ENCODE data around the gene OCLN. TPM values are rescaled to one million over a fixed set of nuclear protein-coding genes. Genes with fewer than 3 reads are reported as not detected.
"Not testable (repeated sequence)": the region's sequence is repeated elsewhere in the genome, so short reads cannot be mapped to it uniquely, and the experiment has no call there.

Gene OCLN
- 1 to 10 TPM in 1 of 2 experiments, under 1 TPM in 1; 0.56 to 1.0 TPM for total RNA-seq

GRCh38 chr5:69492391-69492922, at the start of gene OCLN:
Gene OCLN (plus strand): TSS chr5:69492790. CDS start chr5:69504245, 11,455 bp downstream.
- H3K27me3 Mint-ChIP-seq = peaks cover 51% of the 10 kb centered on the region
- peaks cover 2% of the 10 kb centered on the region for H3K4me1 Mint-ChIP-seq (ENCODE audit: low read depth)
- ATAC-seq = peak; percentile 56
- ChIA-PET CTCF (no interaction called here), POLR2A (no interaction called here)
- peak within 1 kb of the TSS; percentile 66 for H3K4me3 Mint-ChIP-seq
- no peak for TF ChIP-seq CTCF (IDR thresholded peaks at IDR 0.05)
- no peaks in the 10 kb centered on the region for H3K9me3 Mint-ChIP-seq
- intact Hi-C loops (cut with micrococcal nuclease) = no loop called here
- H3K36me3 Mint-ChIP-seq (ENCODE audit: low read depth) = no peaks in the 10 kb centered on the region
- no peak within 1 kb of the TSS for H3K27ac Mint-ChIP-seq
- peak; percentile 9 for DNase-seq

GRCh38 chr5:69444127-69444754, 48.3 kb upstream of the OCLN start:
- Mint-ChIP-seq H3K27ac (no peak overlapping the region), H3K9me3 (no peaks in the 10 kb centered on the region), H3K27me3 (no peaks in the 10 kb centered on the region), H3K36me3 (ENCODE audit: low read depth) (no peaks in the 10 kb centered on the region), H3K4me1 (ENCODE audit: low read depth) (no peaks in the 10 kb centered on the region), H3K4me3 (no peak overlapping the region)
- ChIA-PET CTCF (no interaction called here), POLR2A (no interaction called here)
- ATAC-seq (no peak), DNase-seq (no peak)
- intact Hi-C loops (cut with micrococcal nuclease) = no loop called here
- TF ChIP-seq CTCF (IDR thresholded peaks at IDR 0.05) = no peak

GRCh38 chr5:69449511-69449910, 43.1 kb upstream of the OCLN start:
- no peaks in the 10 kb centered on the region for H3K4me1 Mint-ChIP-seq (ENCODE audit: low read depth)
- POLR2A ChIA-PET = no interaction called here
- H3K36me3 Mint-ChIP-seq (ENCODE audit: low read depth) = no peaks in the 10 kb centered on the region
- no peak for TF ChIP-seq CTCF (IDR thresholded peaks at IDR 0.05)
- H3K9me3 Mint-ChIP-seq = no peaks in the 10 kb centered on the region
- ATAC-seq (no peak), DNase-seq (no peak)
- no peak overlapping the region for H3K4me3 Mint-ChIP-seq
- H3K27me3 Mint-ChIP-seq = no peaks in the 10 kb centered on the region
- H3K27ac Mint-ChIP-seq = no peak overlapping the region
- CTCF ChIA-PET = no interaction called here
- intact Hi-C loops (cut with micrococcal nuclease) = no loop called here

- TF ChIP-seq CTCF (IDR thresholded peaks at IDR 0.05) = no peak
Observed at GRCh38 chr5:69450116-69450515, 42.5 kb upstream of the OCLN start.

GRCh38 chr5:69450527-69450926, 42.1 kb upstream of the OCLN start:
- H3K27me3 Mint-ChIP-seq; ATAC-seq; H3K27ac Mint-ChIP-seq; intact Hi-C loops (cut with micrococcal nuclease); H3K9me3 Mint-ChIP-seq; H3K36me3 Mint-ChIP-seq (ENCODE audit: low read depth); POLR2A ChIA-PET; H3K4me1 Mint-ChIP-seq (ENCODE audit: low read depth); DNase-seq; CTCF ChIA-PET; H3K4me3 Mint-ChIP-seq: not testable (repeated sequence)

More at GRCh38 chr5:69450116-69450515, 42.5 kb upstream of the OCLN start:
- CTCF ChIA-PET = no interaction called here
- Mint-ChIP-seq H3K4me3 (no peak overlapping the region), H3K27ac (no peak overlapping the region), H3K9me3 (no peaks in the 10 kb centered on the region), H3K36me3 (ENCODE audit: low read depth) (no peaks in the 10 kb centered on the region), H3K4me1 (ENCODE audit: low read depth) (no peaks in the 10 kb centered on the region), H3K27me3 (no peaks in the 10 kb centered on the region)
- ATAC-seq = no peak
- DNase-seq = no peak
- POLR2A ChIA-PET = no interaction called here
- intact Hi-C loops (cut with micrococcal nuclease) = no loop called here
